Activated CD4-positive, alpha-beta T cell treated with anti-CD3 and anti-CD28 coated beads, Interleukin-2, amount 50 U/mL, for 24 hours (primary cell): ENCODE measurements around the gene PLAC8L1.
"Not testable (repeated sequence)": the region's sequence is repeated elsewhere in the genome, so short reads cannot be mapped to it uniquely, and the experiment has no call there.

Experiments used
- DNase-seq, 2 donors: peaks; one replicate each; pipeline ENCODE4 v3.0.0-alpha.2; 2020; ENCODE audit warnings: low read depth in 1 of 2, low spot score in 1 of 2

The PLAC8L1 gene

GRCh38 chr5:146105477-146105876, at the start of gene PLAC8L1:
PLAC8L1 (minus strand) TSS chr5:146105577; CDS start chr5:146104311, 1,266 bp downstream.
- no peak for DNase-seq

DNA sequence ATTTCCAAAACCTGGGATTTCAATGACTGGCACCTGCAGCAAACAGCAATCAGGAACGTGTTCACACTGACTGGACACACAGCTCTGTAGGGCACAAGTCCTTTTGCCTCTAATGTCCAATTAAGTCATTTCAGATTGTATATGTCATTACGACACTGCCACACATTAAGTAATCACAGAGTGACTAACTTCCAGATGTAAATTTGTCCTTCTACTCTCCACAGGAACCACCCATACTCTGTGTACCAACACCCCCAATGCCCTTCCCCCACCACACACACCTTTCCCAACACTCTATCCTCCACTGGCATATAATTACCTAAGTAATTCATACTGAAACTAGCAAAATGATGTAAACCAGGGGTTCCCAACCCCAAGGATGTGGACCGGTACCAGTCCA, 46.6 kb upstream of the PLAC8L1 start:
- DNase-seq, result no peak

GRCh38 chr5:146137967-146138403, 32.6 kb upstream of the PLAC8L1 start:
- no peak for DNase-seq

DNA sequence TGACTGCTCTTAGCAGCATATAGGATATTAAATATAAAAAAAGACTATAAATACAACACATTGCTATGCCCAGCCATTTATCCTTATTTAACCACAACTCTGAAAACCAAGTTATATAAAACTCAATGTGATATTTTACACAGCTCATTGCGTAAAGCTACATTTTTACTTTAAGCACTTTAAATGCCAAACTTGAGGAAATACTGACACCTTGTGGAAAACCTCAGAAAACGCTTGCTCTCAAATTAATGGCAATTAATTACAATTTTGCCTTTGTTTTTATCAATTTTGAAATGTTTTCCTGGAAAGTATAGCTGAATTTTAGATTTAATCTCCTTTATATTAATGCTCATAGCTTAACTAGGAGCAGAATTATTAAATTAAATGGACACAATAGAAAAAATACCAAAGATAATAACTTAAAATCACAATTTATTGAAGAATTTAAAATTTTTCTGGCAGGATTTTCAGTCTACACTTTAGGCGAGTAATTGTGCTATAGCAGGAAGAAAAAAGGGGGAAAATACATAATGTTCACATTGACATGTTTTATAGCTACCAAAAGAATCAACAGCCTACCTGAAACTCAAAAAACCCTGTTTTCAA, 25.2 kb upstream of the PLAC8L1 start:
- no peak for DNase-seq

DNA sequence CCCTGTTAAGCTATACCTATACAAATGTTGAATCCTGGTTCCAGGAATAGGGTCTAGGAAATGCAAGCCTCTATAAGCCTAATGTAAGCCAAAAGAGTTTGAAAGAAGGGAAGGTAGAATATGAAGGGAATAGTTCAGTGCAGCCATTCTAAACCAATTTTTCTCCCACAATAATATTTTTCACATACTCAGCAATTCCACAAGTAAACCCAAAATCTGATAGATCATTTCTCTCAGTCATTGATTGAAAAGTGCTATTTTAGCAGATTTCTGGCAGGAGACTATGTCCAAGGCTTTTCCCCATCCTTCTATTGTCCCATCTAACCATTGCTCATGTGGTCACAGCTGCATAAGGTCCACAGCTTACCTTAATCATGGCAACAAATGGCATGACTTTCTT, 20.7 kb upstream of the PLAC8L1 start:
- DNase-seq, result no peak

DNA sequence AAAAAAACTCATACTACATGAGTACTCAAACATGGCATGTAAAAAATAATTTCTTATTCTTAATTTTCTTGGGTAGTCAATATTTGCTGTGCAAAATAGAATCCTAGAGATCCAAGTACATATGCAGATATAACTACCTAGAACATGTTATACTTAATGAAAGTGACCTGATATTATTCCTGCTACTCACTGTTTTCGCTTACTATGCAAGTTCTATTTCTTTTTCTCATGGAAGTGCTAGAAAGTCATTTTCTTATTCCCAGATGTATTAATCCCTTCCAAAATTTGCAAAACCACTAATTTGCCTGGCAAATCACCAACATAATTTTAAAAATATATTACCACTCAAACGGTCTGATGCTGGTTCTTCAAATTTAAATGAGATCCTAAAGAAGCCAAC, 19.2 kb upstream of the PLAC8L1 start:
- DNase-seq, result no peak

- not testable (repeated sequence) for DNase-seq
Observed at GRCh38 chr5:146121451-146121850, 16.1 kb upstream of the PLAC8L1 start.

DNA sequence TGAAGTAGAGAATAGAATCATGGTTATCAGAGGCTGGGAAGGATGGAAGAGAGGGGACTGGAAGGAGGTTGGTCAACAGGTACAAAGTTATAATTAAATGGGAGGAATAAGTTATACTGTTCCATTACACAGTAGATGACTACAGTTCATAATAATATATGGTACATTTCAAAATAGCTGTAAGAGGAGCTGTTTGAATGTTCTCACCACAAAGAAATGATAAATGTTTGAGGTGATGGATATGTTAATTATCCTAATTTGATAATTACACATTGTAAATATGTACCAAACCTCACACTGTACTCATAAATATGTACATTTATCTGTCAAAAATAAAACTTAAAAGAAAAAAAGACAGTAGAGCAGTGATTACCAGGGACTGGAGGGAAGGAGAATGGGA, 12.9 kb upstream of the PLAC8L1 start:
- DNase-seq, result no peak

- not testable (repeated sequence) for DNase-seq
Observed at GRCh38 chr5:146117216-146117615, 11.8 kb upstream of the PLAC8L1 start.

DNA sequence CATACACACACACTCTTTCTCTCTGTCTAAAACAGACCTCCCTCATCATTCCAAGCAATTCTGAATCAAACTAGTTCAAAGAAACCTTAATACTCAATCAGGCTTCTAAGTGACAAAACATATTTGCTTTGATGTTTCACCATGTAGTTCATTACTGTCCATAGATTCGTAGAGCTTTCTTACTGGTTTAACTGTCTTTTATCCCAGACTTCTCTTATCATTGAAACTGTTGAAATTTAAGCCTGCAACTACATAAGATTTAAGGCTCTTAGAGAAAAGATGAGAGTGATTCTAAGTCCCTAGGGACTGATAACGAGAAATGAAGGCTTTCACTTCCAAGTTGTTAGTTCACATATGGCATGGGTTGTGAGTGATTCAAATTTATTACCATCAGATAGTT, 11.0 kb upstream of the PLAC8L1 start:
- DNase-seq, result no peak

DNA sequence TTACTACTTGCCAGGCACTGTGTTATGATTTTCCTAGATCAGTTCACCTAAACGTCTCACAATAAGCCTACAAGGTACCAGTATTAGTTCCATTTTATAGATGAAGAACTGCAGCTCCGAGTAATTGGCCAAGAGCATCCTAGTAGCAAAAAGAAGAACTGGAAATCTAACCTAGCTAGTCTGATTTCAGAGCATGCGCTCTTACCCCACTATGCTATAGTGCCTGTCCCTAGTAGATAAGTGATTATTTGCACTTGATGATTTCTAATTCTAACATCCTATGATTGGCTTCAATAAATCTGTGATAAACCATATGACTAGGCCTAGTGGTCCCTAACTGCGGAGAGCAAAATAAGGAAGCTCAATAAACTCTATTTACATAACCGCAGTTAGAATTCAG, 7.1 kb upstream of the PLAC8L1 start:
- DNase-seq, result no peak

DNA sequence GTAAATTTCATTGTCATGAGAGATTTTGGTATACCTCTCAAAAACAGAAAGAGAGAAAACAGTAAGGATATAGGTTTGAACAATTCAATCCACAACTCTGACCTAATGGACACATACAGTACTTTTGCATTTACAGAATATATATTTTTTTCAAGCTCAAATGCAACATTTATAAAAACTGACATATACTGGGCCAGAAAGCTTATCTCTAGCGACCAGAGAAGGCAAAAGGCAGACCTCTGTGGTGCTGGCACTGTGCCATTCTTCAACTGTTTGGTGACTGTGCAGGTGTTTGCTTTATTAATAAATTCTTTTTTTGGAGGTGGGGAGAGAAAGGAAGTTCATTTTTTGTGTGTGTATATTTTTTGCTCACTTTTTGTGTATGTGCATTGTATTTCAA, 6.0 kb upstream of the PLAC8L1 start:
- no peak for DNase-seq

DNA sequence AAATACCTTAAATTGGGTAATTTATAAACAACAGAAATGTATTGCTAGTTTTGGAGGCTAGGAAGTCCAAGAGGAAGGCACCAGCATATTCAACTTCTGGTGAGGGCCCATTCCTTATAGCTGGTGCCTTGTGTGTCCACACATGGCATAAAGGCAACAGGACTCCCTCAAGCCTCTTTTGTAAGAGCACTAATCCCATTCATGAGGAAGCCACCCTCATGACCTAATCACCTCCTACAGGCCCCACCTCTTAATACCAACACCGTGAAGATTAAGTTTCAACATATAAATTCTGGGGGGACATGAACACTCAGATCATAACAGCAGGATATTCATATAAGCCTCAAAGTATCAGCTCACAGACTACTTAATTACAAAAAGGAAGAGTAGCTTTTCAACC, 4.0 kb upstream of the PLAC8L1 start:
- no peak for DNase-seq

DNA sequence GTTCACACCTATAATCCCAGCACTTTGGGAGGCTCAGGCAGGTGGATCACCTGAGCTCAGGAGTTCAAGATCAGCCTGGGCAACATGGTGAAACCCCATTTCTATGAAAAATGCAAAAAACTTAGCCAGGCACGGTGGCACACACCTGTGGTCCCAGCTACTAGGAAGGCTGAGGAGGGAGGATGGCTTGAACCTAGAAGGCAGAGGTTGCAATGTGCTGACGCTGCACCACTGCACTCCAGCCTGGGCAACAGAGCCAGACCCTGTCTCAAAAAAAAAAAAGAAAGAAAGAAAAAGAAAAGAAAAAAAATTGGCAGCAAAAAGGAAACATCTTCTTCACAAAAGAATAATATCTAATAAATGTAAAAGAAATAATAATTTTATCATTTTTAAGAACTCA, 3.5 kb upstream of the PLAC8L1 start:
- not testable (repeated sequence) for DNase-seq

DNA sequence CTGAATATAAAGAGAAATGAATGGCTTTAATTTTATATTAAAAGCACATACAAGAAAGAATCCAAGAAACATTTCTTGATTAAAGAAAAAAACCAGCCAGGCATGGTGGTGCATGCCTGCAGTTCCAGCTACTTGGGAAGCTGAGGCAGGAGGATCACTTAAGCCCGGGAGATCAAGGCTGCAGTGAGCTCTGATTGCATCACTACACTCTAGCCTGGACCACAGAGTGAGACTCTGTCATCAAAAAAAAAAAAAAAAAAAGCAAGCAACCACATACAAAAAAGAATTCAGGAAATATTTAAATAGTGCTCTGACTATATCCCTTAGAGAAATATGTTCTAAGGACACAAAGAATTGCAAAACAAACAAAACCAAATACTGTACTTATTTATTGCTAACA, 2.5 kb upstream of the PLAC8L1 start:
- no peak for DNase-seq

GRCh38 chr5:146103594-146103993, 1.8 kb downstream of the PLAC8L1 start:
- DNase-seq, result no peak

DNA sequence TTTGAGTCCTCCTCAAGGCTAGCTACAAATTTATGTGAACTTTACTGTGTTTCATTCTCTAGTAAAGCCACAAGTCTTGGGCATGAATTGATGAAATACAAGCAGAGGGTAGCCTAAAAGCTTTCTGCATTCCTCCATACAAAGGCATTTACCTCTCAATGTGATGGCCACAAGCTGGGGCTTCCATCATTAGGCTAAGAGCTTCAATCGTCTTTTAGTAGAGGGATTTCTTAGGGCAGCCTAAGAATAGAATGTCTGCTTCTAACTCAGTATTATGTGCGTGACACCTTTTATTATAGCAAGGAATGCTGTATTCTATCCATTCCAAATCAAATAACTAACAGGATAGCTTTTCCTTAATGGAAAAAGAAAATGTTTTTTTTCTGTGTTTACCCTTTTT, 3.7 kb downstream of the PLAC8L1 start:
- DNase-seq, result no peak

GRCh38 chr5:146098047-146098446, 7.3 kb downstream of the PLAC8L1 start:
- DNase-seq, result no peak

- no peak for DNase-seq
Observed at GRCh38 chr5:146091881-146092280, 13.5 kb downstream of the PLAC8L1 start.

DNA sequence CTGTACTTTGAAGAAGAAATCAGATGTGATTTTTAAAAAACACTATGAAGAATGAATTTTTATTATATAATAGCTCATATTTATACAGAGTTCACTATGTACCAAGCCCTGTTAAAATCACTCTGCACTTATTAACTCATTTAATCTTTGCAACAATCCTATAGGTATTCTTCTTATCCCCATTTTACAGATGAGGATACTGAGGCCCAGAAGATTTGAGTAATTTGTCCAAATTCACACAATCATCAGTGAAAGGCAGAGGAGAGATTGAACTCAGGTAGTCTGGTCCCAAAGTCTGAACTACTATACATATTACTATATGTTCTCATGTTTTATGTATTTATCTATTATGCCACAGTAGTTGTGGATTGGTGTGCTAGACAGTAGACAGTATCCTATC, 16.1 kb downstream of the PLAC8L1 start:
- DNase-seq, result no peak

GRCh38 chr5:146088098-146088497, 17.3 kb downstream of the PLAC8L1 start:
- no peak for DNase-seq

- no peak for DNase-seq
Observed at GRCh38 chr5:146084376-146084775, 21.0 kb downstream of the PLAC8L1 start.

- DNase-seq, result no peak
Observed at GRCh38 chr5:146082798-146083197, 22.6 kb downstream of the PLAC8L1 start.

- no peak for DNase-seq
Observed at GRCh38 chr5:146081556-146081955, 23.8 kb downstream of the PLAC8L1 start.
